ENCODE measurements around the gene MUC15.

DNA sequence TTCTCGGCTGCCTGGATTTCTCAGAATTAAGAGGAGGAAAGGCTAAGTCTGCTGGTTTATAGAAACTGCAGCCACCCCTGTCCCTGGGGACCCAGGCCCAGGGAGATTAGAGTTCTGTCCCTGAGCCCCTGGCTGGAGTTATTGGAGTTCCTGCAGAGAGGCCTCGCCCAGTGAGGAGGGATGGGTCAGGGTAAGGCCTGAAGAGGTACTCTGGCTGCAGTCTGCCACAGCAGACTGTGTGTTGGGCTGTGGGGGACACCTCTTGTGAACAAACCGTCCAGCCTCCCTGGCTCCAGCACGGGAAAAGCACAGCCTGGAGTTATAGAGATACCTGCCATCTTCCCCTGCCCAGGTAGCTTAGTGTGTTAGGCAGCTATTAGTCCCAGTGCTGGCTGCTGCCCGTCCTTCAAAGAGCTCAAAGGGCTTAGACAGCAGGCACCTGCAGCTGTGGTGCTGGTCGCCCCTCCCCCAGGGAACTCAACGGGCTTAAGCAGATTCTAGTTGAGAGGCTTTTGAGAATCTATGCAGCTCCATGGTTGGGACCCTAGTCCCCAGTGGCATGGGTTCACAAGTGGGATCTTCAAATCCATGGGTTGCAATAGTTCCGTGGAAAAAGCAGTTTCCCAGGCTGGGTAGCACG, 36.6 kb upstream of the MUC15 start:
- TF ChIP-seq, protein P1, sequence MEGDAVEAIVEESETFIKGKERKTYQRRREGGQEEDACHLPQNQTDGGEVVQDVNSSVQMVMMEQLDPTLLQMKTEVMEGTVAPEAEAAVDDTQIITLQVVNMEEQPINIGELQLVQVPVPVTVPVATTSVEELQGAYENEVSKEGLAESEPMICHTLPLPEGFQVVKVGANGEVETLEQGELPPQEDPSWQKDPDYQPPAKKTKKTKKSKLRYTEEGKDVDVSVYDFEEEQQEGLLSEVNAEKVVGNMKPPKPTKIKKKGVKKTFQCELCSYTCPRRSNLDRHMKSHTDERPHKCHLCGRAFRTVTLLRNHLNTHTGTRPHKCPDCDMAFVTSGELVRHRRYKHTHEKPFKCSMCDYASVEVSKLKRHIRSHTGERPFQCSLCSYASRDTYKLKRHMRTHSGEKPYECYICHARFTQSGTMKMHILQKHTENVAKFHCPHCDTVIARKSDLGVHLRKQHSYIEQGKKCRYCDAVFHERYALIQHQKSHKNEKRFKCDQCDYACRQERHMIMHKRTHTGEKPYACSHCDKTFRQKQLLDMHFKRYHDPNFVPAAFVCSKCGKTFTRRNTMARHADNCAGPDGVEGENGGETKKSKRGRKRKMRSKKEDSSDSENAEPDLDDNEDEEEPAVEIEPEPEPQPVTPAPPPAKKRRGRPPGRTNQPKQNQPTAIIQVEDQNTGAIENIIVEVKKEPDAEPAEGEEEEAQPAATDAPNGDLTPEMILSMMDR (IDR thresholded peaks at IDR 0.05), result no peak
- TF ChIP-seq POLR2A (IDR thresholded peaks at IDR 0.05), result no peak

Measured in right lobe of liver (tissue), 4 donors.